Adrenal gland (tissue), 12 donors: Measurements from ENCODE around the gene IL12RB2. TPM values are rescaled to one million over a fixed set of nuclear protein-coding genes. Genes with fewer than 3 reads are reported as not detected.

Experiments
- DNase-seq, 7 donors: peaks; one replicate each; pipeline ENCODE4 v3.0.0-alpha.2; 2019 to 2020
- H3K27ac ChIP-seq, 5 donors: fragments of 200-600 bp; sonication (generic) in 4 of 5; 1 replicate in 3 of 5; 2 replicates in 2 of 5; pipeline versions ENCODE4 v1.5.1 to v1.8.0; 2016 to 2020; ENCODE audit warnings: mild to moderate bottlenecking in 1 of 5
- H3K27me3 ChIP-seq: fragments of 200-600 bp; 2 replicates; pipeline ENCODE4 v1.8.0; 2021
- H3K36me3 ChIP-seq, 2 donors: fragments of 200-600 bp; replicated peaks in 1 of 2; 1 replicate in 1 of 2; 2 replicates in 1 of 2; pipeline versions ENCODE4 v1.5.1 to v1.8.0; 2018 to 2022
- H3K4me1 ChIP-seq, 2 donors: fragments of 200-600 bp; replicated peaks in 1 of 2; 1 replicate in 1 of 2; 2 replicates in 1 of 2; pipeline versions ENCODE4 v1.5.1 to v1.8.0; 2018 to 2021
- H3K4me3 ChIP-seq, 4 donors: fragments of 200-600 bp; sonication (generic) in 3 of 4; one replicate each; pipeline ENCODE4 v1.5.1; 2016 to 2018
- H3K9me3 ChIP-seq, 3 donors: fragments of 200-600 bp; sonication (generic) in 1 of 3; replicated peaks in 1 of 3; 1 replicate in 2 of 3; 2 replicates in 1 of 3; pipeline versions ENCODE4 v1.5.1 to v1.8.0; 2016 to 2021
- CTCF ChIP-seq, 6 experiments: fragments of 450-650 bp in 4 of 6; fragments of 200-600 bp in 2 of 6; sonication (generic) in 1 of 6; IDR thresholded peaks; 1 replicate in 5 of 6; 2 replicates in 1 of 6; pipeline versions ENCODE4 v1.5.1 to v1.8.0; 2016 to 2021; ENCODE audit warnings: antibody characterized with exemption in 6 of 6, mild to moderate bottlenecking in 2 of 6, moderate library complexity in 1 of 6
- POLR2A ChIP-seq, 2 donors: fragments of 450-650 bp; IDR thresholded peaks; one replicate each; pipeline ENCODE4 v1.6.1; 2017; ENCODE audit warnings: antibody characterized with exemption in 2 of 2, mild to moderate bottlenecking in 2 of 2, moderate library complexity in 1 of 2
- WGBS, 4 donors: extraction: QIAGEN DNeasy Blood & Tissue Kit in 2 of 4; methylation state at CpG; one replicate each; pipeline versions ENCODE4 v1.1.5 to v1.1.7; 2013 to 2017; 5-methylcytosine and 5-hydroxymethylcytosine counted together
- intact Hi-C, 2 donors: fragments of 100-400 bp; cut with DNase I; formaldehyde crosslinking; loops; one replicate each; pipeline versions ENCODE4 v1.14.1 to v1.15.0; 2022 to 2023
- polyA plus RNA-seq, 3 donors: library from polyadenylated mRNA; stranded (reverse); fragments of 200-250 nt in 2 of 3; fragments of 350-450 nt in 1 of 3; fragmentation: Illumina TruSeq in 1 of 3; extraction: RNeasy Lipid Tissue Mini Kit (QIAGEN cat#74804) in 1 of 3; gene quantifications; one replicate each; pipeline ENCODE4 v1.2.3, GENCODE V29; 2013 to 2014
- total RNA-seq, 9 donors: library from RNA; depleted of rRNA in 4 of 9; stranded (reverse); fragments of >200 nt in 4 of 9; fragments of 120-200 nt in 1 of 9; fragmentation: NEBNext Ultra II Directional in 1 of 9; extraction: Animal tissue kit (Norgen Biotek cat#: 25700) in 1 of 9; gene quantifications; one replicate each; pipeline versions ENCODE4 v1.1.0 to v1.2.4, GENCODE V29; 2013 to 2023
- donor health status: healthy with polysubstance abuse.
- donor health status: Bipolar disorder and iron deficiency.
- donor health status: DM: yes; HTN: yes; CAD: no.
- donor health status: DM: no; HTN: no; CAD: no.
- donor health status: DM: no; HTN: no; CAD: no.
- donor health status: DM: yes; HTN: yes; CAD: no.

Gene IL12RB2
- total and polyA plus RNA-seq, 12 donors: 0.24 to 2.6 (median 0.55) TPM; not detected in 2

- Histone ChIP-seq H3K9me3 (no peaks in the 10 kb centered on the region), H3K27ac (no peak overlapping the region), H3K4me3 (no peak overlapping the region), H3K4me1 (no peaks in the 10 kb centered on the region), H3K27me3 (no peaks in the 10 kb centered on the region), H3K36me3 (no peaks in the 10 kb centered on the region)
- intact Hi-C loops: no loop called here
- DNase-seq: no peak
- no peak for TF ChIP-seq CTCF (IDR thresholded peaks at IDR 0.05)
- TF ChIP-seq POLR2A (IDR thresholded peaks at IDR 0.05): no peak
Observed at GRCh38 chr1:67372898-67373297, 65.2 kb downstream of the IL12RB2 start.

GRCh38 chr1:67376381-67376780, 68.7 kb downstream of the IL12RB2 start:
- intact Hi-C loops: no loop called here
- no peaks in the 10 kb centered on the region for H3K27me3 ChIP-seq
- no peaks in the 10 kb centered on the region for H3K36me3 ChIP-seq
- no peak for DNase-seq
- H3K4me1 ChIP-seq: no peaks in the 10 kb centered on the region
- WGBS, 4 donors: 56 to 70% (median 66%) methylated on average over 3 of the region's 3 CpGs
- H3K4me3 ChIP-seq: no peak overlapping the region
- H3K9me3 ChIP-seq: no peaks in the 10 kb centered on the region
- H3K27ac ChIP-seq: no peak overlapping the region
- no peak for TF ChIP-seq POLR2A (IDR thresholded peaks at IDR 0.05)

GRCh38 chr1:67377253-67377652, 69.6 kb downstream of the IL12RB2 start:
- intact Hi-C loops: no loop called here
- Histone ChIP-seq H3K9me3 (no peaks in the 10 kb centered on the region), H3K36me3 (no peaks in the 10 kb centered on the region), H3K27me3 (no peaks in the 10 kb centered on the region), H3K4me3 (no peak overlapping the region), H3K27ac (no peak overlapping the region), H3K4me1 (no peaks in the 10 kb centered on the region)
- WGBS, 4 donors: 92 to 100% (median 98%) methylated on average over 1 of the region's 1 CpG
- no peak for DNase-seq
- TF ChIP-seq CTCF (IDR thresholded peaks at IDR 0.05) (no peak), POLR2A (IDR thresholded peaks at IDR 0.05) (no peak)

- no peaks in the 10 kb centered on the region for H3K4me1 ChIP-seq
- no peak for DNase-seq
- H3K9me3 ChIP-seq: peaks cover 0 to 5% (median 0%) of the 10 kb centered on the region in 3 donors
- H3K36me3 ChIP-seq: no peaks in the 10 kb centered on the region
- no peak overlapping the region for H3K4me3 ChIP-seq
- intact Hi-C loops: no loop called here
- H3K27ac ChIP-seq: no peak overlapping the region
- WGBS, 4 donors: 79 to 87% (median 83%) methylated on average over 4 of the region's 4 CpGs
- TF ChIP-seq POLR2A (IDR thresholded peaks at IDR 0.05) (no peak), CTCF (IDR thresholded peaks at IDR 0.05) (no peak)
- H3K27me3 ChIP-seq: no peaks in the 10 kb centered on the region
Observed at GRCh38 chr1:67381154-67381553, 73.5 kb downstream of the IL12RB2 start.

GRCh38 chr1:67382292-67382691, 74.6 kb downstream of the IL12RB2 start:
- peaks cover 0 to 5% (median 0%) of the 10 kb centered on the region in 3 donors for H3K9me3 ChIP-seq
- intact Hi-C loops: no loop called here
- H3K27ac ChIP-seq: no peak overlapping the region
- no peaks in the 10 kb centered on the region for H3K36me3 ChIP-seq
- H3K4me3 ChIP-seq: no peak overlapping the region
- no peaks in the 10 kb centered on the region for H3K4me1 ChIP-seq
- TF ChIP-seq POLR2A (IDR thresholded peaks at IDR 0.05): no peak
- TF ChIP-seq CTCF (IDR thresholded peaks at IDR 0.05): no peak
- WGBS, 4 donors: 91 to 95% (median 93%) methylated on average over 1 of the region's 1 CpG
- DNase-seq: no peak
- H3K27me3 ChIP-seq: no peaks in the 10 kb centered on the region
